Adrenal gland (tissue), 12 donors: ENCODE results near the gene MAPK7. TPM values are rescaled to one million over a fixed set of nuclear protein-coding genes. Genes with fewer than 3 reads are reported as not detected.
A peak's percentile ranks its signal among the peaks of the same experiment; 100 is the strongest.

ENCODE experiments used
- DNase-seq, 7 donors: peaks; one replicate each; pipeline ENCODE4 v3.0.0-alpha.2; 2019 to 2020
- H3K27ac ChIP-seq, 5 donors: fragments of 200-600 bp; sonication (generic) in 4 of 5; 1 replicate in 3 of 5; 2 replicates in 2 of 5; pipeline versions ENCODE4 v1.5.1 to v1.8.0; 2016 to 2020; ENCODE audit warnings: mild to moderate bottlenecking in 1 of 5
- H3K27me3 ChIP-seq: fragments of 200-600 bp; 2 replicates; pipeline ENCODE4 v1.8.0; 2021
- H3K36me3 ChIP-seq, 2 donors: fragments of 200-600 bp; replicated peaks in 1 of 2; 1 replicate in 1 of 2; 2 replicates in 1 of 2; pipeline versions ENCODE4 v1.5.1 to v1.8.0; 2018 to 2022
- H3K4me1 ChIP-seq, 2 donors: fragments of 200-600 bp; replicated peaks in 1 of 2; 1 replicate in 1 of 2; 2 replicates in 1 of 2; pipeline versions ENCODE4 v1.5.1 to v1.8.0; 2018 to 2021
- H3K4me3 ChIP-seq, 4 donors: fragments of 200-600 bp; sonication (generic) in 3 of 4; one replicate each; pipeline ENCODE4 v1.5.1; 2016 to 2018
- H3K9me3 ChIP-seq, 3 donors: fragments of 200-600 bp; sonication (generic) in 1 of 3; replicated peaks in 1 of 3; 1 replicate in 2 of 3; 2 replicates in 1 of 3; pipeline versions ENCODE4 v1.5.1 to v1.8.0; 2016 to 2021
- CTCF ChIP-seq, 6 experiments: fragments of 450-650 bp in 4 of 6; fragments of 200-600 bp in 2 of 6; sonication (generic) in 1 of 6; IDR thresholded peaks; 1 replicate in 5 of 6; 2 replicates in 1 of 6; pipeline versions ENCODE4 v1.5.1 to v1.8.0; 2016 to 2021; ENCODE audit warnings: antibody characterized with exemption in 6 of 6, mild to moderate bottlenecking in 2 of 6, moderate library complexity in 1 of 6
- POLR2A ChIP-seq, 2 donors: fragments of 450-650 bp; IDR thresholded peaks; one replicate each; pipeline ENCODE4 v1.6.1; 2017; ENCODE audit warnings: antibody characterized with exemption in 2 of 2, mild to moderate bottlenecking in 2 of 2, moderate library complexity in 1 of 2
- WGBS, 4 donors: extraction: QIAGEN DNeasy Blood & Tissue Kit in 2 of 4; methylation state at CpG; one replicate each; pipeline versions ENCODE4 v1.1.5 to v1.1.7; 2013 to 2017; 5-methylcytosine and 5-hydroxymethylcytosine counted together
- intact Hi-C, 2 donors: fragments of 100-400 bp; cut with DNase I; formaldehyde crosslinking; loops; one replicate each; pipeline versions ENCODE4 v1.14.1 to v1.15.0; 2022 to 2023
- polyA plus RNA-seq, 3 donors: library from polyadenylated mRNA; stranded (reverse); fragments of 200-250 nt in 2 of 3; fragments of 350-450 nt in 1 of 3; fragmentation: Illumina TruSeq in 1 of 3; extraction: RNeasy Lipid Tissue Mini Kit (QIAGEN cat#74804) in 1 of 3; gene quantifications; one replicate each; pipeline ENCODE4 v1.2.3, GENCODE V29; 2013 to 2014
- total RNA-seq, 9 donors: library from RNA; depleted of rRNA in 4 of 9; stranded (reverse); fragments of >200 nt in 4 of 9; fragments of 120-200 nt in 1 of 9; fragmentation: NEBNext Ultra II Directional in 1 of 9; extraction: Animal tissue kit (Norgen Biotek cat#: 25700) in 1 of 9; gene quantifications; one replicate each; pipeline versions ENCODE4 v1.1.0 to v1.2.4, GENCODE V29; 2013 to 2023
- donor health status: healthy with polysubstance abuse.
- donor health status: Bipolar disorder and iron deficiency.
- donor health status: DM: yes; HTN: yes; CAD: no.
- donor health status: DM: no; HTN: no; CAD: no.
- donor health status: DM: no; HTN: no; CAD: no.
- donor health status: DM: yes; HTN: yes; CAD: no.

The MAPK7 gene
- total and polyA plus RNA-seq, 12 donors, result 7.6 to 223 (median 44.6) TPM

- TF ChIP-seq CTCF (IDR thresholded peaks at IDR 0.05) (no peak), POLR2A (IDR thresholded peaks at IDR 0.05) (no peak)
- H3K4me3 ChIP-seq, result no peak overlapping the region
- peak in 4 of 7 donors; percentile 38 to 64 (median 50) for DNase-seq
- 69 to 85% (median 74%) methylated on average over 6 to 14 of the region's 14 CpGs for WGBS, 4 donors
- H3K9me3 ChIP-seq, result no peaks in the 10 kb centered on the region
- no peaks in the 10 kb centered on the region for H3K36me3 ChIP-seq
- intact Hi-C loops, result loop anchor here (5.0 to 10.0 kb wide), 3 partner anchors 82 to 400 kb away; no protein-coding TSS in a partner anchor
- peaks cover 12 to 20% of the 10 kb centered on the region in 2 donors for H3K4me1 ChIP-seq
- H3K27me3 ChIP-seq, result no peaks in the 10 kb centered on the region
- no peak overlapping the region for H3K27ac ChIP-seq
Measured at GRCh38 chr17:19364699-19365498, 13.4 kb upstream of the MAPK7 start.

GRCh38 chr17:19365499-19365817 is 12.8 kb upstream of the MAPK7 start:
- whole genome bisulfite sequencing, 4 donors, result 87 to 93% (median 90%) methylated on average over 4 of the region's 4 CpGs
- no peak overlapping the region for H3K27ac ChIP-seq

GRCh38 chr17:19365833-19366636 is 12.3 kb upstream of the MAPK7 start:
- H3K4me1 ChIP-seq, result peaks cover 12 to 26% of the 10 kb centered on the region in 2 donors
- DNase-seq, result peak in 1 of 7 donors; percentile 10
- 89 to 99% (median 93%) methylated on average over 6 to 9 of the region's 9 CpGs for WGBS, 4 donors
- H3K36me3 ChIP-seq, result no peaks in the 10 kb centered on the region
- no peaks in the 10 kb centered on the region for H3K9me3 ChIP-seq
- no peak overlapping the region for H3K4me3 ChIP-seq
- H3K27ac ChIP-seq, result no peak overlapping the region
- intact Hi-C loops, result loop anchor here (10.0 kb wide), 2 partner anchors 139 to 399 kb away; no protein-coding TSS in a partner anchor
- no peaks in the 10 kb centered on the region for H3K27me3 ChIP-seq
- TF ChIP-seq CTCF (IDR thresholded peaks at IDR 0.05) (no peak), POLR2A (IDR thresholded peaks at IDR 0.05) (no peak)

More at GRCh38 chr17:19365499-19365817, 12.8 kb upstream of the MAPK7 start:
- TF ChIP-seq CTCF (IDR thresholded peaks at IDR 0.05), result no peak
- no peak for TF ChIP-seq POLR2A (IDR thresholded peaks at IDR 0.05)
- intact Hi-C loops, result loop anchor here (10.0 kb wide), 2 partner anchors 139 to 399 kb away; no protein-coding TSS in a partner anchor
- peak in 1 of 7 donors; percentile 13 for DNase-seq
- peaks cover 12 to 20% of the 10 kb centered on the region in 2 donors for H3K4me1 ChIP-seq
- H3K36me3 ChIP-seq, result no peaks in the 10 kb centered on the region
- no peak overlapping the region for H3K4me3 ChIP-seq
- H3K27me3 ChIP-seq, result no peaks in the 10 kb centered on the region
- no peaks in the 10 kb centered on the region for H3K9me3 ChIP-seq

- intact Hi-C loops, result loop anchor here (10.0 kb wide), 2 partner anchors 138 to 398 kb away; no protein-coding TSS in a partner anchor
- DNase-seq, result peak in 1 of 7 donors; percentile 7
- WGBS, 4 donors, result 92 to 96% (median 95%) methylated on average over 5 of the region's 5 CpGs
- no peak overlapping the region for H3K4me3 ChIP-seq
- TF ChIP-seq CTCF (IDR thresholded peaks at IDR 0.05) (no peak), POLR2A (IDR thresholded peaks at IDR 0.05) (no peak)
- H3K36me3 ChIP-seq, result no peaks in the 10 kb centered on the region
- no peak overlapping the region for H3K27ac ChIP-seq
- H3K27me3 ChIP-seq, result no peaks in the 10 kb centered on the region
- H3K9me3 ChIP-seq, result no peaks in the 10 kb centered on the region
- H3K4me1 ChIP-seq, result peaks cover 12 to 29% of the 10 kb centered on the region in 2 donors
Measured at GRCh38 chr17:19366637-19366972, 11.7 kb upstream of the MAPK7 start.
